HuH-7 (cell line): ENCODE data around the gene PPP5C.
A peak's percentile ranks its signal among the peaks of the same experiment; 100 is the strongest.

ENCODE experiments used
- DNase-seq: peaks from one replicate; pipeline ENCODE4 v3.0.0; 2011; ENCODE audit warnings: low spot score

The PPP5C gene

DNA sequence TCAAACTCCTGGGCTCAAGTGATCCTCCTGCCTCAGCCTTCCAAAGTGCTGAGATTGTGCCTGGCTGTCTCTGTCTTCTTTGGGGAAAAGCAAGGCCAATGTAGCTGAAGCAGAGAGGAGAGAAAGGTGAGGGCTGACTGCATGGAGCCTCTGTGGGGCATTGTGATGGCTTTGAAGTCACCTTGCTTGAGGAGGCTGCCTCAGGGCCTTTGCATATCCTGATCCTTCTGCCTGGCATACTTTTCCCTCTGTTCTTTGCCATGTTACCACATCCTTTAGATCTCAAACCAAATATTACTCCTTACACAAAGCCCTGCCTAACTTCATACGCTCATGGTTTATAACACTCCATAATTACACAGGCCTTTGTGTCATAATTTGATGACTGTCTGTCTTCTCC lies 9.4 kb upstream of the PPP5C start:
- no peak for DNase-seq

GRCh38 chr19:46339446-46339845 lies 7.4 kb upstream of the PPP5C start:
- no peak for DNase-seq

DNA sequence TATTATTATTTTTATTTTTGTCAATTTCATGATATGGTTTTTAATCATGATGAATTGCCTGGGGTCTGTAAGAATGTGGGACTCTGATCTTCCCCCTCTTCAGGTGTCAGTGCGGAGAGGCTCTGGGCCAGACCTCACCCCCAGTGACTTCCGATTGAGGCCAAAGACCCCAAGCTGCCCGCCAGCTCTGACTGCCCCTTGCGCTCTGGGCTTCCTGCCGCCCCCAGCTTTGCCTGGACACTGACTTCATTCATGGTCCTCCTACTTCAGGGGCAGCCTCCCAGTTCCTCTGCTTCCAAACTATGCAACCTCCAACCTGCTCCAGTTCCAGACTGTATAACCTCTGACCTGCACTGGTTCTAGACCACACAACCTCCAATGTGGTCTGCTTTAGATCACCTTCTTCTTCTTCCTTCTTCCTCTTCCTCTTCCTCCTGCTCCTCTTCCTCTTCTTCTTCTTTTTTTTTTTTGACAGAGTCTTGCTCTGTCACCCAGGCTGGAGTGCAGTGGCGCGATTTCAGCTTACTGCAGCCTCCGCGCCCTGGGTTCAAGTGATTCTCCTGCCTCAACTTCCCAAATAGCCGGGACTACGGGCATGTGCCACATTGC lies 6.7 kb upstream of the PPP5C start:
- no peak for DNase-seq

DNA sequence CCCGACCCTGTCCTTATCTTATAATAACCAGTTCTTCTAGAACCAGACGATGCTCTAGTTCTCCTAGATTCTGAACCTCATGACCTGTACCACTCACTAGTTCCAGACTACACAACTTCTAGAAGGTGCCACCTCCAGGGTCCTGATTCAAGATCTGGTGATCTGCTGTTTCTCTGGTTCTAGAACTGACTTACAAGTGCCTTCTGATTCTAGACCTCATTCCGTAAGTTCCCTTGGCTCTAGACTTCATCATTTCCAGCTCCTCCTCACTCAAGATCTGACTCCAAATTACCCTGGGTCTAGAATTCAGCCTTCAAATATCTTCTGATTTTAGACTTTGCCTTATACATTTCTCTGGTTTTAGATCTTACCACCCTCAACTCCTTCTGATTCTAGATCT lies 5.0 kb upstream of the PPP5C start:
- no peak for DNase-seq

DNA sequence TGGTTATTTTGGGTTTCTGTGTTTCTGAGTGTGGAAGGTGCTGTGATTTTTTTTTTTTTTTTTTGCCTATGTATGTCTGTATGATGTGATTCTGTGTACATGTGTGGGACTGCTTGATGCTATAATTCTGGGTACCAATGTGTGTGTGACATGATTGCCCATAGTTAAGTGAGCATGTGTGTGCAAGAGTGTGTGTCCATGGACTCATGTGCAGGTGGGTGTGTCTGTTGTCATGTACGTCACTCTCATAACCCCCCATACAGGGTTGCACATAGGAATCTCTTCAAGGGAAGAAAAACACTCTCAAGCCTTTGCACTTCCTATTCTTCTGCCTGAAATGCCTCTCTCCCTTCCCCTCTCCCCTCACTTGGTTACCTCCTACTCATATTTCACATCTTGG lies 2.5 kb upstream of the PPP5C start:
- no peak for DNase-seq

DNA sequence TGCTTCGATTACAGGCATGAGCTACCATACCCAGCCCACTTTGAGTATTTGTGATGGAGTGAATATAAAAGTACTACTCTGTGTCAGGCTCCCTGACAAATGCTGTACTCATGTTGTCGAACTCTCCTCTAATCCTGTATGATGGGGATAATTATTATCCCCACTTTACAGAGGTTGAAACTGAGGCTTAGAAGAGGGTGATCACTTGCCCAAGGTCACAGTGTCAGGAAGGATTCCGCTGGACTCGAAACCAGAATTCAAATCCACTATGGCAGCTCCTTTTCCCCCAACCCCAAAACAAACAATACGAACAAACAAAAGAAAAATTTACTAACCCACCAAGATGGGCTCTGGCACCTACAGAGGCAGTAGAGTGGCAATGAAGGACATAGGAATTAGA lies 1.7 kb upstream of the PPP5C start:
- DNase-seq = no peak

DNA sequence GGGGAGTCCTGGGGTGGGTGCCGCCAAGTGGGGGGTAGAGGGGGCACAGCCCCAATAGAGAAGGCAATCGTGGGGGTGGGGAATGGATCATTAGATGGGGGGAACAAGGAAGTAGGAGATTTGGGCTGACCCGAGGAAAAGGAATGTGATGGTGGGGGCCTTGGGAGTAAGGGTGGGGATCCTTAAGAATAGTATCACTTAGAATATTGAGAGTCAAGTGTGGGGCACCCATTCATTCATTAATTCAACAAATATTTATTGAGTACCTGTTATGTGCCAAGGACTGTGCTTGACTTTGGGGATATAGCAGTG lies 641 bp downstream of the PPP5C start:
- no peak for DNase-seq

GRCh38 chr19:46347985-46348384 lies 1.1 kb downstream of the PPP5C start:
- DNase-seq = no peak

- DNase-seq = no peak
Observed at GRCh38 chr19:46349311-46349993, 2.6 kb downstream of the PPP5C start.

GRCh38 chr19:46350029-46350757 lies 3.3 kb downstream of the PPP5C start:
- DNase-seq = no peak

- no peak for DNase-seq
Observed at GRCh38 chr19:46350758-46351159, 3.9 kb downstream of the PPP5C start.

DNA sequence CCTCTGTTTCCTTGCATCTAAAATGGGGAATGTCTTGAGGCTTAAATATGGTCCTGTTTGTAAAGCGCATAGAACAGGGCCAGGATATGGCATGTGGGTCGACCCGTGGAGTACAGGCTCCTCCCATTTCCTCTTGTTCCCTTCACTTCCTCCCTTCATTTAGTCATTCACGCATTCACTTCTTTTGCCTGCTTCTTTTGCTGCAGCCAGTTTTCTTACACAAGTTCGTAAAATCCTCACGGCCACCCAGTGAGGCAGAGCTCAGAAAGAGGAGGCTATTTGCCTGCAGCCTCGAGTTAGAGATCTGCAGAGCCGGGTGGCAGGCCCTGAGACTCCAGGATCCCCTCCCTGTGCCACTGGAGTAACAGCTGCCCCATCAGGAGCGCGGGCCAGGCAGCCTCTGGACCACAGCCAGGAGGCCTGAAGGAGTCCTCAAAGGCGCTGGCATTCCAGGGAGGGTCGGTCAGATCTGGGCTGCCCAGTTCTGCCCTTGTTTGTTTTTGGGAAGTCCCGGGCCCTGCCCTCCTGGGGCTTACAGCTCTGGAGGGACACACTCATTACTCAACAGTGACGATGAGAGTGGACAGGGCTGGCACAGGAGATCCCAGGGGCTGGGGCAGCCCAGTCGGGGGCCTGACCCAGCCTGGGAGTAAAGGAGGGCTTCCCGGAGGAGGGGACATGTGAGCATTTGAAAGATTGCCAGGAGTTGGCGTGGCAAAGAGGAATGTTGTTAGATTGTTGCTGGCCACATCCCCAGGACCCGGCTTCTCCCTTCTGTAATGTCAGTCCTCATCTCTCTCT lies 4.6 kb downstream of the PPP5C start:
- no peak for DNase-seq

GRCh38 chr19:46353730-46354528 lies 7.0 kb downstream of the PPP5C start:
- no peak for DNase-seq

- DNase-seq = peak; percentile 80
Observed at GRCh38 chr19:46355234-46356148, 8.6 kb downstream of the PPP5C start.

DNA sequence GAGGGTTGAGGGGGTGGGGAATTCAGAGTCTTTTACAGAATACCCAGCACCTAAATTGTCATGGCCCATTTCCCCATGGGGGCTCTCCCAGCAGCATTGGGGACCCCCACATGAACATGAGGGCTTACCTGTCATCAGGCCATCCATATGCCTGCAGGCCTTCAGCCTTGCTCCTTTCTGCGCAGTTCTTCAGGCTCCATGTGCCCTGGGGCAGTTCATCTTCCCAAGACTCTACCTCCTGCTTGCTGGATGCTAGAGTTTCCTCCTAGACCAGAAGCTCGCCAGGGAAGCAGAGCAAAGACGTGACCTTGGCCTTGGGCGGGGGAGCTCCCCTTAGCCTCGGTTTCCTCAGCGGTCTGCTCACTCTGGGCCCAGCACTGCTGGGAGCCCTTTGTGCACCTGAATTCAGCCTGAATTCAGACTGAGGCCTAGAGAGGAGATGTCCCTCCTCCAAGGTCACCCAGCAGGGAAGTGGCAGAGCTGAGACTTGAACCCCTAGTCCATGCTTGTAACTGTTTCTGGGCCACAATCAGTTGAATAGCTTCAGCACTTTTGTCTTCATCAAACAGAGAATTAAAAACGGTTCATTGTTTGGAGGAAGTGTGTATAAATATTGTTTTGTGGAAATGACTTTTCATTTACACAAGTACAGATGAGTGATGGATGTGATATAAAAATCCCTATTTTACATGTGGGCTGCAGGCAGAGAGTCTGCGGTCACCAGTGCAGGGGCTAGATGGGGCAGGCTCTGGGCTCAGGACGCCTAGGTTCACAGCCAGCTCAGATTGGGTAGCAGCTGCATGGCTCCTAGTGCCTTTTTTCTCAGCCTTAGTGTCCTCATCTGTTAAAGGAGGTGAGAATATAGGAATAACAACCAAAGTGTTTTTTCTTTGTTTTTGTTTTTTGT lies 9.5 kb downstream of the PPP5C start:
- DNase-seq = no peak

DNA sequence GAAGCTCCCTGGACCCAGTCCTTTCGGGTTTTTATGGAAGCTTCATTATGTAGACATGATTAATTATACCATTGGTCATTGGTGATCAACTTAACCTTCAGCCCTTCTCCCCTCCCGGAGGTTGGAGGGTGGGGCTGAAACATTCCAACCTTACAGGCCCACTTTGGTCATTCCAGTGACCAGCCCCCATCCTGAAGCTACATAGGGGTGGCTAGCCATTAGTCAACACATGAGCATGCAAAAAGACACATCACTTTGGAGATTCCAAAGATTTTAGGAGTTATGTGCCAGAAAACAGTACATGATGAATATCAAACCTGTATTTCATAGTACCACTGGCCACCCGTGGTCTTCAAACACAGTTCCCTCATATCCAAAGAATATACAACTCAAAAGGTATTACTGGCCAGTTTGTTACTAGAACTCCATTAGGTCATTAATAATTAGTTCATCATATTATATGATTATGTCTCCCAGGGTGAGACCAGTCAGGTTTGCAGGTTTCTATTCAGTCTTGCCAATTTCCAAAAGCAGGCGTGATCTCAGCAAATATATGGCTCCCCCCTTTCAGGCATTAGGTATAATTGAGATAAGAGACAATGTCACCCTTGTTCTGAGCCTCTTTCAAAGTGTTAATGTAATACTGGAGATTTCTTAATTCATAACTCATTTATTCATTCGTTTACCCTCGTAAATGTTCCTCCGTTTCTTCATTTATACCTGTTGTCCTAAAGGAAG lies 11.1 kb downstream of the PPP5C start:
- DNase-seq = no peak

DNA sequence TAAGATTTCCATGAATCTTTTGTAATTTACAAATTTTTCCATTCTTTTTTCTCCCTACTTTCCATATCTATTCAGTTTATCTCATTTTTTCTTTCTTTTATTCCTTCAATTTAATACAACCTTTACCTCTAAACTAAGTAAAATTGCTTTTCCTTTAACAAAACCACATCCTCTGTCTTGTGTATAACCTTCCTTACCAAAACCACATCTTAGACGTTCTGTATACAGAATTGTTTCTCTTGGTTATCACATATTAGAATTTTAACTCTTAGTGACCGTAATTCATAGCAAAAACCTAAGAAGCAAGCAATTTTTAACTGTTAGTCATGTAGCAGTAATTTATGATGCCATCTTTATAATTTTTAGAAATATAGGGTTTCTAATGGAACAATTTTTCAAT lies 15.0 kb downstream of the PPP5C start:
- no peak for DNase-seq

GRCh38 chr19:46364359-46364758 lies 17.5 kb downstream of the PPP5C start:
- no peak for DNase-seq

DNA sequence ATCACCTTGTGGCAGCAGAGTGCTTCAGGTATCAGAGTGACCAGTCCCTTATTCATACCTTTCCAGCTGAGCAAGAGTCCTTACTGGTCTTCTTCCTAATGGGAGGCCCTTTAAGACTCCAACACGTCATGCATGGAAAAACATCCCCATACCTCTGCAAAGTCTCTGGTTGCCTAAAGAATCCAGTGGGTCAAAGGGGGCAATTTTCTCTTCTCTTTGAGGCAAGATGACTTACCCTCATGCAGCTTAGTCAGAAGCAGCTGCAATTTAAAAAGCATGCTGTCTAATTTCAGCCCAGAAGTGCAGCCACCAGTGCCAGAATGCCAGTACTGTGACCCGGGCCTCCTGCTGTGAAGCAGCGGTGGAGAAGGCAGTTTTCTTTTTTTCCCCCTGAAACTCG lies 18.7 kb downstream of the PPP5C start:
- no peak for DNase-seq
